ENCODE data around the gene ACCSL.

- TF ChIP-seq CTCF (IDR thresholded peaks at IDR 0.05): no peak
- no peak for TF ChIP-seq POLR2A (IDR thresholded peaks at IDR 0.05)
Measured at GRCh38 chr11:44003736-44004451, 43.9 kb upstream of the ACCSL start.
